ENCODE measurements around the gene NRN1.

NRN1 gene

DNA sequence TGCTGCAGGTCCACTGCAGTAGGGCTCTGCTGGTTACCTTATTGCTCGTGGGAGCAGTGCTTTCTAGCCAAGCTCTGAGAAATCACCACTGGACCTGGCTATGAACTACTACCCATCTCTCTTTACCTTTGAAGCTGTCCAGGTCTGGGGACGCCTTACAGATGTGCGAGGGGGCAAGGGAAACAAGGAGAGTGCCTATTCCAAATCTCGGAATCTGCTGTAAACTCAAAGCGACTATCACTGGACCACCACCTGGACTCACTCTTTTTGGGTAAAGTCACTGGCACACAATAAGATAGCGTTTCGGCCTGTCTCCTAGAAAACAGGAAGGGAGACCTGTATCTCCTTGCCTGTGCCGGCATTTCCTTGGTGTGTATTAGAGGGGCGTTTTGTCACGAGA, 5.3 kb downstream of the NRN1 start:
- H3K9me2 ChIP-seq (ENCODE audit: low read depth, low read length), result no peaks in the 10 kb centered on the region
- H4K20me1 ChIP-seq (ENCODE audit: insufficient read depth, low read length), result no peaks in the 10 kb centered on the region
- no peaks in the 10 kb centered on the region for H3F3A ChIP-seq (ENCODE audit: insufficient read depth, low read length)
- H3K9me3 ChIP-seq (ENCODE audit: low read length), result no peaks in the 10 kb centered on the region; the same call in 1 of the 2 replicates
- H3K9ac ChIP-seq (ENCODE audit: low read length), result no peak overlapping the region
- no peak overlapping the region for H3K4me3 ChIP-seq (ENCODE audit: low read depth, low read length, poor library complexity, severe bottlenecking)
- no peak overlapping the region for H3K27ac ChIP-seq (ENCODE audit: low read depth, low read length, poor library complexity, severe bottlenecking)
- TF ChIP-seq CTCF (IDR thresholded peaks at IDR 0.05; ENCODE audit: low read length), result no peak
- TF ChIP-seq EZH2 (IDR thresholded peaks at IDR 0.05; ENCODE audit: borderline replicate concordance, low read length), result no peak
- H3K4me2 ChIP-seq (ENCODE audit: low read length), result no peak overlapping the region
- H3K36me3 ChIP-seq (ENCODE audit: insufficient read depth, low read length), result 0 out of 2 replicates have a peak, but pooled peaks cover 6% of the 10 kb centered on the region
- no peaks in the 10 kb centered on the region for H3K27me3 ChIP-seq (ENCODE audit: insufficient read depth, low read length)
- peaks cover 29% of the 10 kb centered on the region for H3K4me1 ChIP-seq (ENCODE audit: insufficient read depth, low read length, severe bottlenecking)
- no peak overlapping the region for H2AFZ ChIP-seq (ENCODE audit: low read length)
- no peaks in the 10 kb centered on the region for H3K79me2 ChIP-seq (ENCODE audit: insufficient read depth, low read length)

- Histone ChIP-seq H3K36me3 (ENCODE audit: insufficient read depth, low read length) (0 out of 2 replicates have a peak, but pooled peaks cover 6% of the 10 kb centered on the region), H3F3A (ENCODE audit: insufficient read depth, low read length) (no peaks in the 10 kb centered on the region), H3K4me1 (ENCODE audit: insufficient read depth, low read length, severe bottlenecking) (peaks cover 17% of the 10 kb centered on the region), H3K9me2 (ENCODE audit: low read depth, low read length) (no peaks in the 10 kb centered on the region), H2AFZ (ENCODE audit: low read length) (no peak overlapping the region), H4K20me1 (ENCODE audit: insufficient read depth, low read length) (no peaks in the 10 kb centered on the region), H3K27ac (ENCODE audit: low read depth, low read length, poor library complexity, severe bottlenecking) (no peak overlapping the region), H3K27me3 (ENCODE audit: insufficient read depth, low read length) (no peaks in the 10 kb centered on the region), H3K9me3 (ENCODE audit: low read length) (no peaks in the 10 kb centered on the region; the same call in 1 of the 2 replicates), H3K4me2 (ENCODE audit: low read length) (no peak overlapping the region), H3K9ac (ENCODE audit: low read length) (no peak overlapping the region), H3K4me3 (ENCODE audit: low read depth, low read length, poor library complexity, severe bottlenecking) (no peak overlapping the region), H3K79me2 (ENCODE audit: insufficient read depth, low read length) (no peaks in the 10 kb centered on the region)
- TF ChIP-seq EZH2 (IDR thresholded peaks at IDR 0.05; ENCODE audit: borderline replicate concordance, low read length) (no peak), CTCF (IDR thresholded peaks at IDR 0.05; ENCODE audit: low read length) (no peak)
These were observed 6.8 kb downstream of the NRN1 start for GRCh38 chr6:5999688-6000608.

DNA sequence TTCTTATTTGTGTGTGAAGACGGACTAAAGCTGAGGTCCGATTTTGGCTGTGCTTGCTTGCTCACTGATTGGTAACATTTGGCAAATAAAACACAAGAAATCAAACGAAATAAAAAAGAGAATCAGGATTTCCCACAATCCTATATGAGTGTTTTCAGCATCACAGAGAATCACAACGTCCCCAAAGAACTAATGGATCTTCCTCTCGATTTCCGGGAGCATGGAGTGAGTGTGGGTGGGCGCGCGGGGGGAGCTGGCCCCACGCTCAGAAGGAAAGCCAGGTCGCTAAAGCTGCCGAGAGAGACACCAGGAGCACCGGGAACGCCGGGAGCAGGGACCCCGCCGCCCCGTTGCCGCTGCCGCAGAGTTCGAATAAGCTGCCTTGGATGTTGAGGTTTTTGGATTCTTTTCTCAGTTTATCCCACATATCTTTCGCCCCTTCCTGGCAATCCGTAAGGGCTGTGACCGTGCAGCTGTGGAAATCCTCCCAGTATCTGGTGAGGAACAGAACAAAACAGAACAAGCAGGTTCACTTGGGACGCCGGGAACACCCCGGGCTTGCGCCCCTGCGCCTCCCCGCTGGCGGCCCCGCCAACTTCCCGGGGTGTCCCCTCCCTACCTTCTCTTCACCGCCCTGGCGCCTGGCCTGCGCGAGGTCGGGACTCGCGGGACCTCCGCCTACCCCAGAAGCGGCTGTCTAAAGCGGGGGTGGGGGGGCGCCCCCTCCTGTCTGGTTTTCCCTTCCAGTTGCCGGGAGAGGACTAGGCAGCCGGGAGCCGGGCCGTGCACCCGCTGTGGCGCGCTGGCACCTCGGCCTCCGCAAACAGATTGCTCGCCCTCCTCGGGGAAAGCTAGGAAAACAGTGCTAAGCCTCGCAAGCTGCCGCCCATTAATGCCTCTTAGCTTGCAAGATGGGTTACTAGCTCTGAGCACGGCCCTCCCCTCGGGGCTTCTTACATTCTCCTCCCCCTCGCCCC, 7.7 kb downstream of the NRN1 start:
- H3K4me2 ChIP-seq (ENCODE audit: low read length), result no peak overlapping the region
- H3K4me1 ChIP-seq (ENCODE audit: insufficient read depth, low read length, severe bottlenecking), result peaks cover 17% of the 10 kb centered on the region
- H4K20me1 ChIP-seq (ENCODE audit: insufficient read depth, low read length), result no peaks in the 10 kb centered on the region
- H3K9me2 ChIP-seq (ENCODE audit: low read depth, low read length), result no peaks in the 10 kb centered on the region
- no peaks in the 10 kb centered on the region for H3K27me3 ChIP-seq (ENCODE audit: insufficient read depth, low read length)
- H3K79me2 ChIP-seq (ENCODE audit: insufficient read depth, low read length), result no peaks in the 10 kb centered on the region
- no peak overlapping the region for H2AFZ ChIP-seq (ENCODE audit: low read length)
- 0 out of 2 replicates have a peak, but pooled peaks cover 6% of the 10 kb centered on the region for H3K36me3 ChIP-seq (ENCODE audit: insufficient read depth, low read length)
- no peak overlapping the region for H3K27ac ChIP-seq (ENCODE audit: low read depth, low read length, poor library complexity, severe bottlenecking)
- H3K9me3 ChIP-seq (ENCODE audit: low read length), result no peaks in the 10 kb centered on the region
- no peaks in the 10 kb centered on the region for H3F3A ChIP-seq (ENCODE audit: insufficient read depth, low read length)
- no peak overlapping the region for H3K9ac ChIP-seq (ENCODE audit: low read length)
- no peak overlapping the region for H3K4me3 ChIP-seq (ENCODE audit: low read depth, low read length, poor library complexity, severe bottlenecking)
- TF ChIP-seq EZH2 (IDR thresholded peaks at IDR 0.05; ENCODE audit: borderline replicate concordance, low read length), result no peak
- no peak for TF ChIP-seq CTCF (IDR thresholded peaks at IDR 0.05; ENCODE audit: low read length)
